ENCODE results near the gene ARAP2.

DNA sequence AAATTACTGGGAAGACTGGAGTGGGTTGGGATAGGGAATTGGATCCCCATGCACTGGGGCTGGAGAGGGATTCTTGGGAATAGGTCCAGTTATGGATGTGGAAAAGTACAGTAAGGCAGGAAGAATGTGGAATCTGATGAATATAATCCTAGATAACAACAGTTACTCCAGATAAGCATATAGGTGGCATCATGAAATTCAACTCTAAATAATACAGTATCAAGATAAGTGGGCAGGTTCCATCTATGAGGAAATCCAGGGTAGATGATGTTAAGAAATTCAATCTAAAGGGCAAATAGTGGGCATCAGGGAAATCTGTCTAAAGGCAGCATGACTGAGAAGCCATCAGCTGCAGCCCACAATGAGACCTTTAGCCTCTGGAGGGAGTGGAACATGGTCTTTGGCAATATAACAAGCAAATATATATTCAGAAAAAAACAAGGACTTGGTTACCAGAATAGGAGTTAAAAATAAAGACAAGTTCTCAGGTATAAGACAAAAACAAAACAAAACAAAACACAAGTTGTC lies 38.3 kb upstream of the ARAP2 start:
- TF ChIP-seq, protein P1, sequence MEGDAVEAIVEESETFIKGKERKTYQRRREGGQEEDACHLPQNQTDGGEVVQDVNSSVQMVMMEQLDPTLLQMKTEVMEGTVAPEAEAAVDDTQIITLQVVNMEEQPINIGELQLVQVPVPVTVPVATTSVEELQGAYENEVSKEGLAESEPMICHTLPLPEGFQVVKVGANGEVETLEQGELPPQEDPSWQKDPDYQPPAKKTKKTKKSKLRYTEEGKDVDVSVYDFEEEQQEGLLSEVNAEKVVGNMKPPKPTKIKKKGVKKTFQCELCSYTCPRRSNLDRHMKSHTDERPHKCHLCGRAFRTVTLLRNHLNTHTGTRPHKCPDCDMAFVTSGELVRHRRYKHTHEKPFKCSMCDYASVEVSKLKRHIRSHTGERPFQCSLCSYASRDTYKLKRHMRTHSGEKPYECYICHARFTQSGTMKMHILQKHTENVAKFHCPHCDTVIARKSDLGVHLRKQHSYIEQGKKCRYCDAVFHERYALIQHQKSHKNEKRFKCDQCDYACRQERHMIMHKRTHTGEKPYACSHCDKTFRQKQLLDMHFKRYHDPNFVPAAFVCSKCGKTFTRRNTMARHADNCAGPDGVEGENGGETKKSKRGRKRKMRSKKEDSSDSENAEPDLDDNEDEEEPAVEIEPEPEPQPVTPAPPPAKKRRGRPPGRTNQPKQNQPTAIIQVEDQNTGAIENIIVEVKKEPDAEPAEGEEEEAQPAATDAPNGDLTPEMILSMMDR (IDR thresholded peaks at IDR 0.05 in 8 of 11, conservative IDR thresholded peaks at IDR 0.05 in 3 of 11): no peak
- no peak for TF ChIP-seq POLR2A (IDR thresholded peaks at IDR 0.05)

Measured in spleen (tissue), 7 donors.